SK-N-SH (cell line): ENCODE data around the gene EID3. TPM values are rescaled to one million over a fixed set of nuclear protein-coding genes. Genes with fewer than 3 reads are reported as not detected.

Source experiments
- CTCF ChIA-PET: fragments of 300-600, 350-600 bp; formaldehyde crosslinking; extraction: SDS; loops from one replicate; lab custom pipeline; 2021; lab: Yijun Ruan, JAX
- POLR2A ChIA-PET: fragments of 350-600 bp; sonication (Branson Sonifier 250); formaldehyde crosslinking; extraction: SDS; loops from one replicate; lab custom pipeline; 2020; ENCODE audit warnings: antibody characterized with exemption, inconsistent platforms; lab: Yijun Ruan, JAX
- DNase-seq: peaks from one replicate; pipeline ENCODE4 v3.0.0; 2012
- H2AFZ ChIP-seq: fragments of 200-600 bp; sonication (generic); 2 replicates; pipeline ENCODE4 v1.8.1; 2016; ENCODE audit warnings: antibody characterized with exemption, mild to moderate bottlenecking, low read depth
- H3F3A ChIP-seq: fragments of 200-600 bp; sonication (generic); replicated peaks from 2 replicates; pipeline ENCODE3; 2016; ENCODE audit warnings: antibody characterized with exemption, mild to moderate bottlenecking; ENCODE audit not compliant: insufficient read depth
- H3K27ac ChIP-seq, 2 experiments: fragments of 200-500 bp in 1 of 2; fragments of 200-600 bp in 1 of 2; sonication (Bioruptor generic) in 1 of 2; sonication (generic), shearing (Covaris generic) in 1 of 2; 2 replicates each; pipeline versions ENCODE4 v1.5.1 to v1.6.1; 2014 to 2016; ENCODE audit warnings: low read depth in 2 of 2, inconsistent platforms in 1 of 2, low read length in 1 of 2, mild to moderate bottlenecking in 1 of 2, mixed read lengths in 1 of 2
- H3K27me3 ChIP-seq: fragments of 200-600 bp; sonication (generic), shearing (Covaris generic); 2 replicates; pipeline ENCODE4 v1.6.1; 2016; ENCODE audit warnings: mixed run types; ENCODE audit not compliant: insufficient read depth
- H3K36me3 ChIP-seq, 2 experiments: fragments of 200-500 bp in 1 of 2; fragments of 200-600 bp in 1 of 2; sonication (Bioruptor generic) in 1 of 2; sonication (generic) in 1 of 2; replicated peaks in 1 of 2; 2 replicates each; pipeline versions ENCODE3 to v1.5.1; 2014 to 2016; ENCODE audit warnings: low read length in 1 of 2, mild to moderate bottlenecking in 1 of 2; ENCODE audit not compliant: insufficient read depth in 2 of 2, control insufficient read depth in 1 of 2
- H3K4me1 ChIP-seq, 2 experiments: fragments of 200-500 bp in 1 of 2; fragments of 200-600 bp in 1 of 2; sonication (Bioruptor generic) in 1 of 2; sonication (generic), shearing (Covaris generic) in 1 of 2; 2 replicates each; pipeline versions ENCODE4 v1.5.1 to v1.6.1; 2014 to 2016; ENCODE audit warnings: low read depth in 1 of 2, low read length in 1 of 2, mixed run types in 1 of 2; ENCODE audit not compliant: insufficient read depth in 2 of 2, control insufficient read depth in 1 of 2
- H3K4me2 ChIP-seq: fragments of 200-600 bp; sonication (generic), shearing (Covaris generic); 2 replicates; pipeline ENCODE4 v1.6.1; 2017; ENCODE audit warnings: mixed run types
- H3K4me3 ChIP-seq, 2 experiments: fragments of 200-500 bp in 1 of 2; fragments of 200-600 bp in 1 of 2; sonication (Bioruptor generic) in 1 of 2; sonication (generic), shearing (Covaris generic) in 1 of 2; 2 replicates each; pipeline versions ENCODE4 v1.5.1 to v1.8.1; 2014 to 2016; ENCODE audit warnings: low read depth in 2 of 2, inconsistent platforms in 1 of 2, low read length in 1 of 2, mild to moderate bottlenecking in 1 of 2, mixed read lengths in 1 of 2, moderate library complexity in 1 of 2
- H3K79me2 ChIP-seq: fragments of 200-600 bp; sonication (generic); 2 replicates; pipeline ENCODE4 v1.8.1; 2017; ENCODE audit warnings: mild to moderate bottlenecking; ENCODE audit not compliant: insufficient read depth
- H3K9ac ChIP-seq: fragments of 200-600 bp; sonication (generic); 2 replicates; pipeline ENCODE4 v1.6.1; 2017; ENCODE audit warnings: mixed run types
- H3K9me2 ChIP-seq: fragments of 200-600 bp; sonication (generic); 2 replicates; pipeline ENCODE4 v1.6.1; 2017; ENCODE audit warnings: mixed run types
- H3K9me3 ChIP-seq: fragments of 200-600 bp; sonication (generic); 2 replicates; pipeline ENCODE4 v1.6.1; 2017; ENCODE audit warnings: mixed run types, mild to moderate bottlenecking, moderate library complexity
- H4K20me1 ChIP-seq: fragments of 200-600 bp; sonication (generic); 2 replicates; pipeline ENCODE4 v1.6.1; 2017; ENCODE audit warnings: mild to moderate bottlenecking, mixed run types; ENCODE audit not compliant: insufficient read depth
- EZH2phosphoT487 ChIP-seq: fragments of 200-600 bp; sonication (generic); IDR thresholded peaks from 2 replicates; pipeline ENCODE4 v1.6.1; 2017; ENCODE audit warnings: low read depth, mixed run types, mild to moderate bottlenecking, antibody characterized with exemption, moderate library complexity, borderline replicate concordance
- GABPA ChIP-seq: IDR thresholded peaks from 2 replicates; pipeline ENCODE4 v1.4.0; 2012; ENCODE audit warnings: low read depth, mild to moderate bottlenecking
- IRF3 ChIP-seq: fragments of 150-350 bp; IDR thresholded peaks from 2 replicates; pipeline ENCODE4 v1.6.1; 2016; ENCODE audit warnings: mild to moderate bottlenecking, low read depth, low read length
- POLR2AphosphoS5 ChIP-seq: IDR thresholded peaks from 2 replicates; pipeline ENCODE4 v1.6.1; 2012; ENCODE audit warnings: low read depth, low read length
- RCOR1 ChIP-seq: fragments of 150-350 bp; IDR thresholded peaks from 2 replicates; pipeline ENCODE4 v1.6.1; 2017; ENCODE audit warnings: antibody characterized with exemption, low read length
- RXRA ChIP-seq: IDR thresholded peaks from 2 replicates; pipeline ENCODE4 v1.4.0; 2012; ENCODE audit warnings: low read depth, mild to moderate bottlenecking, borderline replicate concordance
- TCF12 ChIP-seq: IDR thresholded peaks from 2 replicates; pipeline ENCODE4 v1.4.0; 2012
- YY1 ChIP-seq: IDR thresholded peaks from 2 replicates; pipeline ENCODE4 v1.4.0; 2012; ENCODE audit warnings: low read depth, mild to moderate bottlenecking
- WGBS: methylation state at CpG from one replicate; pipeline ENCODE4 v1.1.6; 2017; ENCODE audit warnings: low lambda C conversion rate; 5-methylcytosine and 5-hydroxymethylcytosine counted together
- polyA plus RNA-seq, 3 experiments: library from polyadenylated mRNA; depleted of rRNA; stranded (reverse); fragments of >200 nt; gene quantifications; 2 replicates each; pipeline ENCODE4 v1.2.3, GENCODE V29; 2012
- TF ChIP-seq, protein P1 (sequence below): fragments of 200-600 bp; sonication (generic); IDR thresholded peaks from 2 replicates; pipeline ENCODE4 v1.6.1; 2017; ENCODE audit warnings: antibody characterized with exemption, mild to moderate bottlenecking, moderate library complexity
- TF ChIP-seq, protein P2 (sequence below): IDR thresholded peaks from 2 replicates; pipeline ENCODE4 v1.4.0; 2012; ENCODE audit warnings: low read depth, borderline replicate concordance

The EID3 gene
- polyA plus RNA-seq, 1 of the 3 experiments (the other 2 are of a cell fraction) = 0.92 TPM

DNA sequence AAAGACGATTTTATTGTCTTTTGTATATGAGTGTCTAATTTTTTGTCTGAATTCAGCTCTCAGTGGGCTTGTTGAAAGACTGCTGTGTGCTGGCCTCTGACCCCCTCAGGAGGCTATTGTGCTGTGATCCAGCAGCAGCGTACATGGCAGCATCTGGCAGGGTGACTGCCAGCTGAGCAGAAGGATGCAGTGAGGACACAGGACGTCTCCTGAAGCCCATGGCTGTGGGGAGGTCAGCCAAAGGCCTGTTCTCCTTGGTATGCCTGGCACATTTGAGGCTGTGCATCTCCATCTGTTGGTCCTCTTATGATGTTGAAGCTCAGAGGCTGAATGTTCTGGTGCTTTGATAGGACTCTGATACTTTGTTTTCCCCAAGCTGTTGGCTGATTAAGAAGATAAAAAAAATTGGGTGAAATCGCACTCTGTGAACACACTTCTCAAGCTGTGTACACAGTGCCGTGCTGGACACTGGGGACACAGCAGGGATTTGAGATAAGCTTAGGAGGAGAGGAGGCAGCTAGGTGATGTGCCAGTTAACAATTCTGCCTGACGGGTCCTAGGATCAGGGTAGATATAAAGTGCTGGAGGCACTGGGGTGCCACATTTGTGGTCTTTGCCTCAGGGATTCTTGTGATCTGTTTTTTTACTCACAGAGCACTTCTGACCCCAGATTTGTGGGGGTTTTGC, 37.5 kb downstream of the EID3 start (continued):
- TF ChIP-seq, protein P1, sequence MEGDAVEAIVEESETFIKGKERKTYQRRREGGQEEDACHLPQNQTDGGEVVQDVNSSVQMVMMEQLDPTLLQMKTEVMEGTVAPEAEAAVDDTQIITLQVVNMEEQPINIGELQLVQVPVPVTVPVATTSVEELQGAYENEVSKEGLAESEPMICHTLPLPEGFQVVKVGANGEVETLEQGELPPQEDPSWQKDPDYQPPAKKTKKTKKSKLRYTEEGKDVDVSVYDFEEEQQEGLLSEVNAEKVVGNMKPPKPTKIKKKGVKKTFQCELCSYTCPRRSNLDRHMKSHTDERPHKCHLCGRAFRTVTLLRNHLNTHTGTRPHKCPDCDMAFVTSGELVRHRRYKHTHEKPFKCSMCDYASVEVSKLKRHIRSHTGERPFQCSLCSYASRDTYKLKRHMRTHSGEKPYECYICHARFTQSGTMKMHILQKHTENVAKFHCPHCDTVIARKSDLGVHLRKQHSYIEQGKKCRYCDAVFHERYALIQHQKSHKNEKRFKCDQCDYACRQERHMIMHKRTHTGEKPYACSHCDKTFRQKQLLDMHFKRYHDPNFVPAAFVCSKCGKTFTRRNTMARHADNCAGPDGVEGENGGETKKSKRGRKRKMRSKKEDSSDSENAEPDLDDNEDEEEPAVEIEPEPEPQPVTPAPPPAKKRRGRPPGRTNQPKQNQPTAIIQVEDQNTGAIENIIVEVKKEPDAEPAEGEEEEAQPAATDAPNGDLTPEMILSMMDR = no peak
- no peak for TF ChIP-seq TCF12
- TF ChIP-seq, all 33 proteins: peak for 0

DNA sequence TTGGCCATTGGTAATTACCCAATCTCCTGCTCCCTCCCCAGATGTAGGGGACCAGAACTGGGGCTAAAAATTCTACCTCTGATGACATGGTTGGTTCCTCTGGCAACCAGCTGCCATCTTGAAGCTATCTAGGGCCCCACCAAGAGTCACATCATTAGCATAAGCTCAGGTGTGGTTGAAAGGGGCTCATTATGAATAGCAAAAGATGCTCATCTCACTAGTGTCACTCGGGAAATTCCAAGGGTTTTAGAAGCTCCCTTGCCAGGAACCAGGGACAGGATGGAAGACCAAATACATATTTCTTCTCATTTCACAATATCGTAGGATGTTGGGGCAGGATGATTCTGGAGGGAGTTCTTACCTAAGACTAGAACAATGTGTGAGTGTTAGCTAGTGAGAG, 38.6 kb downstream of the EID3 start:
- CTCF ChIA-PET = no interaction called here
- H4K20me1 ChIP-seq = peaks cover 5% of the 10 kb centered on the region
- no peak for DNase-seq

GRCh38 chr12:104342635-104343249, 39.2 kb downstream of the EID3 start:
- H3K27ac ChIP-seq = no peak overlapping the region
- no peaks in the 10 kb centered on the region for H3K9me2 ChIP-seq
- no peak overlapping the region for H3K4me2 ChIP-seq
- no peak for DNase-seq
- WGBS = 96% methylated on average over 11 of the region's 12 CpGs
- no peak for TF ChIP-seq RCOR1
- TF ChIP-seq RXRA = no peak
- no peak for TF ChIP-seq EZH2phosphoT487
- TF ChIP-seq IRF3 = no peak
- TF ChIP-seq POLR2AphosphoS5 = no peak
- TF ChIP-seq GABPA = no peak
- TF ChIP-seq, protein P2, sequence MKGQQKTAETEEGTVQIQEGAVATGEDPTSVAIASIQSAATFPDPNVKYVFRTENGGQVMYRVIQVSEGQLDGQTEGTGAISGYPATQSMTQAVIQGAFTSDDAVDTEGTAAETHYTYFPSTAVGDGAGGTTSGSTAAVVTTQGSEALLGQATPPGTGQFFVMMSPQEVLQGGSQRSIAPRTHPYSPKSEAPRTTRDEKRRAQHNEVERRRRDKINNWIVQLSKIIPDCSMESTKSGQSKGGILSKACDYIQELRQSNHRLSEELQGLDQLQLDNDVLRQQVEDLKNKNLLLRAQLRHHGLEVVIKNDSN = no peak
- no peak for TF ChIP-seq YY1
- no peaks in the 10 kb centered on the region for H3K9me3 ChIP-seq
- CTCF ChIA-PET = interaction anchor here (0.6 to 1.3 kb wide), 2 partner anchors 12 to 40 kb away, joined by 3 read pairs; no protein-coding TSS in a partner anchor
- H3K4me1 ChIP-seq = peaks cover 0 to 6% of the 10 kb centered on the region in 2 experiments; a peak in 2 of 4 replicates
- peaks cover 31% of the 10 kb centered on the region for H3K79me2 ChIP-seq
- peaks cover 5% of the 10 kb centered on the region for H4K20me1 ChIP-seq
- no peak overlapping the region for H3K4me3 ChIP-seq
- H3K36me3 ChIP-seq = peaks cover 71 to 77% of the 10 kb centered on the region in 2 experiments
- H3F3A ChIP-seq = peaks cover 4% of the 10 kb centered on the region
- no peak overlapping the region for H2AFZ ChIP-seq
- H3K27me3 ChIP-seq = no peaks in the 10 kb centered on the region
- POLR2A ChIA-PET = no interaction called here
- H3K9ac ChIP-seq = no peak overlapping the region

More for the DNA sequence above, 38.6 kb downstream of the EID3 start:
- Histone ChIP-seq H3K4me3 (no peak overlapping the region), H3K4me1 (peaks cover 0 to 6% of the 10 kb centered on the region in 2 experiments; a peak in 2 of 4 replicates), H3K36me3 (peaks cover 68 to 81% of the 10 kb centered on the region in 2 experiments), H2AFZ (no peak overlapping the region), H3K27ac (no peak overlapping the region), H3K9ac (no peak overlapping the region), H3K4me2 (no peak overlapping the region), H3K9me3 (no peaks in the 10 kb centered on the region), H3F3A (peaks cover 4% of the 10 kb centered on the region), H3K79me2 (peaks cover 31% of the 10 kb centered on the region), H3K27me3 (no peaks in the 10 kb centered on the region), H3K9me2 (no peaks in the 10 kb centered on the region)
- POLR2A ChIA-PET = no interaction called here
- no peak for TF ChIP-seq IRF3
- 76% methylated on average over 2 of the region's 2 CpGs for WGBS
